Psoas muscle (tissue), 8 donors: ENCODE results near the gene IDUA. TPM values are rescaled to one million over a fixed set of nuclear protein-coding genes. Genes with fewer than 3 reads are reported as not detected.
"Not testable (repeated sequence)": the region's sequence is repeated elsewhere in the genome, so short reads cannot be mapped to it uniquely, and the experiment has no call there.

Experiments
- ATAC-seq, 4 donors: fragments of 200-7000 bp; cut with Tn5 transposase; one replicate each; pipeline ENCODE4 v1.9.1; 2020; ENCODE audit warnings: moderate library complexity in 3 of 4, mild to moderate bottlenecking in 2 of 4
- DNase-seq, 2 donors: peaks; one replicate each; pipeline ENCODE4 v3.0.0-alpha.2; 2020
- H3K27ac ChIP-seq: fragments of 200-600 bp; one replicate; pipeline ENCODE4 v1.8.0; 2022
- H3K27me3 ChIP-seq, 3 donors: fragments of 200-600 bp in 1 of 3; one replicate each; pipeline versions ENCODE4 v1.6.1 to v1.8.0; 2013 to 2022; ENCODE audit warnings: low read length in 2 of 3, mild to moderate bottlenecking in 2 of 3, moderate library complexity in 1 of 3; ENCODE audit not compliant: insufficient read depth in 3 of 3
- H3K36me3 ChIP-seq, 2 donors: fragments of 200-600 bp in 1 of 2; one replicate each; pipeline versions ENCODE4 v1.6.1 to v1.8.0; 2013 to 2022; ENCODE audit warnings: low read depth in 1 of 2, mild to moderate bottlenecking in 1 of 2, moderate library complexity in 1 of 2; ENCODE audit not compliant: insufficient read depth in 1 of 2
- H3K4me1 ChIP-seq: fragments of 200-600 bp; one replicate; pipeline ENCODE4 v1.8.0; 2022
- H3K4me3 ChIP-seq: fragments of 200-600 bp; one replicate; pipeline ENCODE4 v1.8.0; 2022; ENCODE audit warnings: mild to moderate bottlenecking
- H3K9me3 ChIP-seq: fragments of 200-600 bp; one replicate; pipeline ENCODE4 v1.8.0; 2022
- CTCF ChIP-seq: fragments of 200-600 bp; IDR thresholded peaks from one replicate; pipeline ENCODE4 v1.8.0; 2022; ENCODE audit warnings: antibody characterized with exemption
- WGBS, 3 donors: extraction: QIAGEN DNeasy Blood & Tissue Kit; methylation state at CpG; one replicate each; pipeline versions ENCODE4 v1.1.6 to v1.1.7; 2013; 5-methylcytosine and 5-hydroxymethylcytosine counted together
- intact Hi-C, 2 donors: fragments of 100-400 bp; cut with DNase I; formaldehyde crosslinking; loops; one replicate each; pipeline versions ENCODE4 v1.11.0 to v1.14.2; 2022
- polyA plus RNA-seq, 3 donors: library from polyadenylated mRNA; stranded (reverse); fragments of 200-250 nt; gene quantifications; one replicate each; pipeline ENCODE4 v1.2.3, GENCODE V29; 2013
- total RNA-seq, 4 donors: library from RNA; stranded (reverse); fragmentation: NEBNext Ultra II Directional in 2 of 4; extraction: Animal tissue kit (Norgen Biotek cat#: 25700) in 2 of 4; gene quantifications; one replicate each; pipeline versions ENCODE4 v1.2.1 to v1.2.4, GENCODE V29; 2021 to 2023
- donor health status: healthy with polysubstance abuse.
- donor health status: DM: no; HTN: no; CAD: no; lungs with moderate emphysema.
- donor health status: Bipolar disorder and iron deficiency.
- donor health status: healthy.
- donor health status: DM: yes; HTN: yes; CAD: no.
- donor health status: DM: no; HTN: no; CAD: no.
- donor health status: DM: no; HTN: no; CAD: no.
- donor health status: DM: yes; HTN: yes; CAD: no.

Gene IDUA
- total and polyA plus RNA-seq, 7 donors: 1.3 to 6.0 (median 5.1) TPM

- TF ChIP-seq CTCF: no peak
- ATAC-seq: peak; percentile 79 to 86 (median 82)
- intact Hi-C loops: no loop called here
- Histone ChIP-seq H3K4me1 (no peaks in the 10 kb centered on the region), H3K27ac (no peak overlapping the region), H3K27me3 (peaks cover 0 to 61% (median 18%) of the 10 kb centered on the region in 3 donors), H3K36me3 (no peaks in the 10 kb centered on the region), H3K4me3 (no peak overlapping the region), H3K9me3 (no peaks in the 10 kb centered on the region)
- WGBS, 3 donors: 29 to 43% (median 35%) methylated on average over 32 to 36 of the region's 36 CpGs
- DNase-seq: peak; percentile 94 to 95
Measured at GRCh38 chr4:1043651-1044468, 57.0 kb downstream of the IDUA start.

DNA sequence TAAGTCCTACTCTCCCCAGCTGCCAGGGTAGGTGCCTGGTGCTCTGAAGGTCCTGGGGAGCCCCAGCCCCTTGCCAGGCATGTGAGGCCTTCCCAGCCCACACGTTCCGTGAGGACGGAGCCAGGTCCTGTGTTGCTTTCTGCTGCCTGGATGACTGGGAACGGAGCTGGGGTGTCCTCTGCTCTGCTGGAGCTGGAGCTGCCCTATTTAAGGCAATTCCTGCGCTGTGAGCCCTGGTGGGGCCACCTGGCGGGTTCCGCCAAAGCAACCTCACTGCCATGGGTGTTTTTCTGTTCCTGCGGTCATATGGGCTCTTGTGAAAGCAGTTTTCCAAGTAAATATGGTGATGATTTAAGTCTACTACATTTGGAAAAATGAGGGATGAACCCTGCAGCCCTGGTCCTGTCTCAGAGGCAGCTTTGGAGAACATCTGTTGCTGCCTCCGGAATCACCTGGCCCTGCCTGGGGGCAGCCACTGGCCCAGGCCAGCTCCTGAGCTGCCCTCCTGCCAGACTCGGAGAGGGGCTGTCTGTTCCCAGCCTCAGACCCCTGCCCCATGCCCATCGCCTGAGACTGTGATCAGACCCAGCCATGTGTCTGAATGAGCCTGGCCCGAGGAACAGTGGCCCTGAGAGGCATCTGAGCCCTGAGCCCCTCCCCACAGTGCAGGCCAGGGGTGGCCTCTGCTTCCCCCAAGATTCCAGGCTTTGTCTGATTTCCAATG, 57.8 kb downstream of the IDUA start:
- no peak for ATAC-seq
- Histone ChIP-seq H3K36me3 (no peaks in the 10 kb centered on the region), H3K27ac (no peak overlapping the region), H3K9me3 (no peaks in the 10 kb centered on the region), H3K4me1 (no peaks in the 10 kb centered on the region), H3K4me3 (no peak overlapping the region), H3K27me3 (peaks cover 0 to 68% (median 20%) of the 10 kb centered on the region in 3 donors)
- no peak for TF ChIP-seq CTCF
- DNase-seq: peak; percentile 26 to 46
- intact Hi-C loops: no loop called here
- 81 to 88% (median 83%) methylated on average over 12 of the region's 12 CpGs for WGBS, 3 donors

DNA sequence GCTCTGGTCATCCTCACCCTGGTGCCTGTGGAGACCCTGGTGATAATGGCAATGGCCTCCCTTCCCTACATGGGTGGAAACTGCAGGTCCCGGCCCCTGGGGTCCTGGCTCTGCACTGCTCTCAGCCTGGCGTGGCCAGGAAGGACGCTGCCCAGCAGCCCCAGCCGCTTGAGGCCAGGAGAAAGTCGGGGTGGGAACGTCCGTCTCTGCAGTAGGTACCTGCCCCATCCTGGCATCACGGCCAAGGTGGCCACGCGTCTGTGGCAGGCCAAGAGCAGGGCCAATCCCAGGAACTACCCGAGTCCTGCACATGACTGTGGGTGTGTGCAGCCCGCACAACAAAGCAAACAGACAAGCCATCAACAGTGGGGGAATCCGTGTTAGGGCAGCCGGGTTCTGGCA, 58.4 kb downstream of the IDUA start:
- 38 to 60% (median 47%) methylated on average over 14 of the region's 14 CpGs for WGBS, 3 donors
- no peak for TF ChIP-seq CTCF
- DNase-seq: peak; percentile 12 to 41
- Histone ChIP-seq H3K36me3 (no peaks in the 10 kb centered on the region), H3K9me3 (no peaks in the 10 kb centered on the region), H3K4me1 (no peaks in the 10 kb centered on the region), H3K27ac (no peak overlapping the region), H3K4me3 (no peak overlapping the region), H3K27me3 (peaks cover 0 to 68% (median 19%) of the 10 kb centered on the region in 3 donors)
- ATAC-seq: no peak
- intact Hi-C loops: no loop called here

GRCh38 chr4:1045595-1046201, 58.9 kb downstream of the IDUA start:
- no peak overlapping the region for H3K27ac ChIP-seq
- ATAC-seq (no peak), DNase-seq (peak; percentile 19 to 42)
- no peaks in the 10 kb centered on the region for H3K9me3 ChIP-seq
- no peak overlapping the region for H3K4me3 ChIP-seq
- TF ChIP-seq CTCF: no peak
- no peaks in the 10 kb centered on the region for H3K36me3 ChIP-seq
- intact Hi-C loops: no loop called here
- WGBS, 3 donors: 40 to 51% (median 42%) methylated on average over 22 to 36 of the region's 36 CpGs
- peaks cover 0 to 68% (median 22%) of the 10 kb centered on the region in 3 donors for H3K27me3 ChIP-seq
- H3K4me1 ChIP-seq: no peaks in the 10 kb centered on the region

GRCh38 chr4:1046581-1047011, 59.8 kb downstream of the IDUA start:
- H3K27me3 ChIP-seq: peaks cover 0 to 72% (median 24%) of the 10 kb centered on the region in 3 donors
- peak; percentile 66 to 85 for DNase-seq
- peak in 1 of 4 donors; percentile 48 for ATAC-seq
- H3K36me3 ChIP-seq, intact Hi-C loops, H3K4me1 ChIP-seq, H3K27ac ChIP-seq, H3K9me3 ChIP-seq, H3K4me3 ChIP-seq: not testable (repeated sequence)
- 12 to 19% (median 14%) methylated on average over 29 of the region's 29 CpGs for WGBS, 3 donors
